Adrenal gland (tissue), 12 donors: ENCODE data around the gene RPL39L. TPM values are rescaled to one million over a fixed set of nuclear protein-coding genes. Genes with fewer than 3 reads are reported as not detected.

ENCODE experiments used
- DNase-seq, 7 donors: peaks; one replicate each; pipeline ENCODE4 v3.0.0-alpha.2; 2019 to 2020
- H3K27ac ChIP-seq, 5 donors: fragments of 200-600 bp; sonication (generic) in 4 of 5; 1 replicate in 3 of 5; 2 replicates in 2 of 5; pipeline versions ENCODE4 v1.5.1 to v1.8.0; 2016 to 2020; ENCODE audit warnings: mild to moderate bottlenecking in 1 of 5
- H3K27me3 ChIP-seq: fragments of 200-600 bp; 2 replicates; pipeline ENCODE4 v1.8.0; 2021
- H3K36me3 ChIP-seq, 2 donors: fragments of 200-600 bp; replicated peaks in 1 of 2; 1 replicate in 1 of 2; 2 replicates in 1 of 2; pipeline versions ENCODE4 v1.5.1 to v1.8.0; 2018 to 2022
- H3K4me1 ChIP-seq, 2 donors: fragments of 200-600 bp; replicated peaks in 1 of 2; 1 replicate in 1 of 2; 2 replicates in 1 of 2; pipeline versions ENCODE4 v1.5.1 to v1.8.0; 2018 to 2021
- H3K4me3 ChIP-seq, 4 donors: fragments of 200-600 bp; sonication (generic) in 3 of 4; one replicate each; pipeline ENCODE4 v1.5.1; 2016 to 2018
- H3K9me3 ChIP-seq, 3 donors: fragments of 200-600 bp; sonication (generic) in 1 of 3; replicated peaks in 1 of 3; 1 replicate in 2 of 3; 2 replicates in 1 of 3; pipeline versions ENCODE4 v1.5.1 to v1.8.0; 2016 to 2021
- POLR2A ChIP-seq, 2 donors: fragments of 450-650 bp; IDR thresholded peaks; one replicate each; pipeline ENCODE4 v1.6.1; 2017; ENCODE audit warnings: antibody characterized with exemption in 2 of 2, mild to moderate bottlenecking in 2 of 2, moderate library complexity in 1 of 2
- WGBS, 4 donors: extraction: QIAGEN DNeasy Blood & Tissue Kit in 2 of 4; methylation state at CpG; one replicate each; pipeline versions ENCODE4 v1.1.5 to v1.1.7; 2013 to 2017; 5-methylcytosine and 5-hydroxymethylcytosine counted together
- intact Hi-C, 2 donors: fragments of 100-400 bp; cut with DNase I; formaldehyde crosslinking; loops; one replicate each; pipeline versions ENCODE4 v1.14.1 to v1.15.0; 2022 to 2023
- polyA plus RNA-seq, 3 donors: library from polyadenylated mRNA; stranded (reverse); fragments of 200-250 nt in 2 of 3; fragments of 350-450 nt in 1 of 3; fragmentation: Illumina TruSeq in 1 of 3; extraction: RNeasy Lipid Tissue Mini Kit (QIAGEN cat#74804) in 1 of 3; gene quantifications; one replicate each; pipeline ENCODE4 v1.2.3, GENCODE V29; 2013 to 2014
- total RNA-seq, 9 donors: library from RNA; depleted of rRNA in 4 of 9; stranded (reverse); fragments of >200 nt in 4 of 9; fragments of 120-200 nt in 1 of 9; fragmentation: NEBNext Ultra II Directional in 1 of 9; extraction: Animal tissue kit (Norgen Biotek cat#: 25700) in 1 of 9; gene quantifications; one replicate each; pipeline versions ENCODE4 v1.1.0 to v1.2.4, GENCODE V29; 2013 to 2023
- TF ChIP-seq, protein P1 (sequence below), 6 experiments: fragments of 450-650 bp in 4 of 6; fragments of 200-600 bp in 2 of 6; sonication (generic) in 1 of 6; IDR thresholded peaks; 1 replicate in 5 of 6; 2 replicates in 1 of 6; pipeline versions ENCODE4 v1.5.1 to v1.8.0; 2016 to 2021; ENCODE audit warnings: antibody characterized with exemption in 6 of 6, mild to moderate bottlenecking in 2 of 6, moderate library complexity in 1 of 6
- donor health status: healthy with polysubstance abuse.
- donor health status: Bipolar disorder and iron deficiency.
- donor health status: DM: yes; HTN: yes; CAD: no.
- donor health status: DM: no; HTN: no; CAD: no.
- donor health status: DM: no; HTN: no; CAD: no.
- donor health status: DM: yes; HTN: yes; CAD: no.

RPL39L gene
- total and polyA plus RNA-seq, 12 donors = 1.5 to 17.9 (median 3.1) TPM

DNA sequence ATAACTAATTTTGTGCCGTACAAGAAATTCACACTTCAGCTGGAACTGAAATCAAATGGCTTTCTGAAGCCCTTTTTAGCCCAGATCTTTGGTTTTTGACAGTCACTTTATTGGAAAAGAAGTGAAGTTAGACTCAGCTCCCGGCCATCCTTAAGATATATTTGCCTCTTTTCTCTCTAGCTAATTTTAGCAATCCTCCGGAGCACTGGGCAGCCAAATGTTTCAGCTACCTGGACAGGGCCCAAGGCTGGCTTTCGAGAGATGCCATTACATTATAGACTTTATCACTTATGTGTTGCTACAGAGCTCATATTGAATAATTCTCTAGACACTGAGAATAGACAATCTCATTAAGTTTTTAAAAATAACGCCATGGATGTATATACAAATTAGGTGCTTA is 28.5 kb upstream of the RPL39L start:
- WGBS, 4 donors = 69 to 77% (median 71%) methylated on average over 5 of the region's 5 CpGs
- no peak for DNase-seq
- Histone ChIP-seq H3K4me3 (no peak overlapping the region), H3K27ac (no peak overlapping the region), H3K9me3 (no peaks in the 10 kb centered on the region), H3K27me3 (no peaks in the 10 kb centered on the region), H3K36me3 (no peaks in the 10 kb centered on the region), H3K4me1 (no peaks in the 10 kb centered on the region)
- TF ChIP-seq, protein P1, sequence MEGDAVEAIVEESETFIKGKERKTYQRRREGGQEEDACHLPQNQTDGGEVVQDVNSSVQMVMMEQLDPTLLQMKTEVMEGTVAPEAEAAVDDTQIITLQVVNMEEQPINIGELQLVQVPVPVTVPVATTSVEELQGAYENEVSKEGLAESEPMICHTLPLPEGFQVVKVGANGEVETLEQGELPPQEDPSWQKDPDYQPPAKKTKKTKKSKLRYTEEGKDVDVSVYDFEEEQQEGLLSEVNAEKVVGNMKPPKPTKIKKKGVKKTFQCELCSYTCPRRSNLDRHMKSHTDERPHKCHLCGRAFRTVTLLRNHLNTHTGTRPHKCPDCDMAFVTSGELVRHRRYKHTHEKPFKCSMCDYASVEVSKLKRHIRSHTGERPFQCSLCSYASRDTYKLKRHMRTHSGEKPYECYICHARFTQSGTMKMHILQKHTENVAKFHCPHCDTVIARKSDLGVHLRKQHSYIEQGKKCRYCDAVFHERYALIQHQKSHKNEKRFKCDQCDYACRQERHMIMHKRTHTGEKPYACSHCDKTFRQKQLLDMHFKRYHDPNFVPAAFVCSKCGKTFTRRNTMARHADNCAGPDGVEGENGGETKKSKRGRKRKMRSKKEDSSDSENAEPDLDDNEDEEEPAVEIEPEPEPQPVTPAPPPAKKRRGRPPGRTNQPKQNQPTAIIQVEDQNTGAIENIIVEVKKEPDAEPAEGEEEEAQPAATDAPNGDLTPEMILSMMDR (IDR thresholded peaks at IDR 0.05) = no peak
- TF ChIP-seq POLR2A (IDR thresholded peaks at IDR 0.05) = no peak
- intact Hi-C loops = loop anchor here (10.0 kb wide), 2 partner anchors 323 to 563 kb away; partner anchors contain the start of gene ADIPOQ (in 2 of the 2)

DNA sequence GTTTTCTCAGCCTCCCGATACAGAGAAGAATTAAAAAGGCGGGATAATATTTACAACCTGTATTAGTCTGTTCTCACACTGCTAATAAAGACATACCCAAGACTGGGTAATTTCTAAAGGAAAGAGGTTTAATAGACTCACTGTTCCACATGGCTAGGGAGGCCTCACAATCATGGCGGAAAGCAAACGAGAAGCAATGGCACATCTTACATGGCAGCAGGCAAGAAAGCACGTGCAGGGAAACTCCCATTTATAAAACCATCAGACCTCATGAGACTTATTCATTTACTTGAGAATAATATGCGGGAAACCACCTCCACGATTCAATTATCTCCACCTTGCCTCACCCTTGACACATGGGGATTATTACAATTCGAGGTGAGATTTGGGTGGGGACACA is 27.5 kb upstream of the RPL39L start:
- WGBS, 4 donors = 78 to 84% (median 82%) methylated on average over 8 of the region's 8 CpGs
- intact Hi-C loops = loop anchor here (10.0 kb wide), 2 partner anchors 322 to 562 kb away; partner anchors contain the start of gene ADIPOQ (in 2 of the 2)
- no peaks in the 10 kb centered on the region for H3K9me3 ChIP-seq
- H3K27me3 ChIP-seq = no peaks in the 10 kb centered on the region
- H3K4me1 ChIP-seq = no peaks in the 10 kb centered on the region
- H3K4me3 ChIP-seq = no peak overlapping the region
- H3K36me3 ChIP-seq = no peaks in the 10 kb centered on the region
- TF ChIP-seq POLR2A (IDR thresholded peaks at IDR 0.05) = no peak
- TF ChIP-seq, protein P1 (IDR thresholded peaks at IDR 0.05) = no peak
- no peak overlapping the region for H3K27ac ChIP-seq
- DNase-seq = no peak

DNA sequence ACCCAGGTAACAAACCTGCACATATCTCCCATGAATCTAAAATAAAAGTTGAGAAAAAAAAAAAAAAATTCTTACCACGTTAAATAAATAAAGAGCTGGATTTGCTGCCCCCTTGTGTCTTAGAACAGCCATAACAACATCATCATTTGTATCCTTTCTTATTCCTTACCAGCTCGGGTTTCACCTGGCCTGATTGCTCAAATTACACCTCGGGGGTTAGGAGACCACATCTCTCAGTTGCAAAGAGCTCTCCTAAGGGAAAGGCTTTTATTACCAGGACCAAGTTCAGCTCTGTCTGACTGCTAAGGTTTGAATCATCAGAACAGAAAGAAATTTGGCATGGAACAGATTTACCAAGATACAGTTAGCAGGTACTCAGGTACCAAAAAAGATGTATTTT is 25.8 kb upstream of the RPL39L start:
- intact Hi-C loops = loop anchor here (10.0 kb wide), 2 partner anchors 320 to 560 kb away; partner anchors contain the start of gene ADIPOQ (in 2 of the 2)
- TF ChIP-seq, protein P1 (IDR thresholded peaks at IDR 0.05) = peak; percentile 57 to 88 (median 70)
- no peak for TF ChIP-seq POLR2A (IDR thresholded peaks at IDR 0.05)
- peak in 3 of 7 donors; percentile 23 to 44 (median 40) for DNase-seq
- Histone ChIP-seq H3K27me3 (no peaks in the 10 kb centered on the region), H3K27ac (no peak overlapping the region), H3K9me3 (no peaks in the 10 kb centered on the region), H3K36me3 (no peaks in the 10 kb centered on the region), H3K4me1 (no peaks in the 10 kb centered on the region), H3K4me3 (no peak overlapping the region)
- WGBS, 4 donors = 0 to 1% (median 0%) methylated on average over 3 of the region's 3 CpGs

DNA sequence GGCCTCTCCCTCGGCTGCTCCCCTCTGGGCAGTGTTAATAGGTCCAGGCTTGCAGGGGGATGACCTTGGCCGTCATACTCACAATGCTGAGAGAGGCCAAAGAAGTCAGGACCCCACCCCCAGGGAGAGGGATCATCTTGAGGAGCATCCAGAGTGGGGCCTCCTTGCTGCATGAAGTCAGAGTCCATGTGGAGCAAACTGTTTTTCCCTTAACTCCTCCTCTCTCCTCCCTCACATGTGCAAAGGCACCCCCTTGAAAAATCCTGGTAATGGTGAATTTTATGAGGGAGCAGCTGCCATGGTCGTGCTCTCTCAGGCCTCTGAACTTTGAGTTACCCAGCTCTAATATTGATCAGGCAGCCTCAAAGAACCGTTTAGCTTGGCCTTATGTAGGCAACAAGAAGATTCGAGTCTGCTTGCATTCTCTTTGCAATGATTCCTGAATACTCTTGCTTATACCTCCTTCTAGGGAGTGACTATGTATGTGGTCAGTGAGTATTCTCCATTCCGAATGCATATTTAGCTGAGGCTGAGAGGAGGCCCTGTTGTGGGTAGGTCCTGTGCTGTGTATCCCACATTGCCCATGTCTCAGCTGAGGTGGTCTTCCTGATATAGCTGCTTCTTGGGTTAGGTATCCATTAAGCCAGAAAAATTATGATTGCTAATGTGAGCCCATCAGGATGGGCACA is 23.1 kb upstream of the RPL39L start:
- no peak overlapping the region for H3K27ac ChIP-seq
- no peaks in the 10 kb centered on the region for H3K36me3 ChIP-seq
- DNase-seq = no peak
- intact Hi-C loops = loop anchor here (5.0 to 10.0 kb wide), 3 partner anchors 50 to 558 kb away; partner anchors contain the start of gene ADIPOQ (in 2 of the 2)
- H3K27me3 ChIP-seq = no peaks in the 10 kb centered on the region
- WGBS, 4 donors = 60 to 77% (median 66%) methylated on average over 6 of the region's 6 CpGs
- TF ChIP-seq POLR2A (IDR thresholded peaks at IDR 0.05) = no peak
- TF ChIP-seq, protein P1 (IDR thresholded peaks at IDR 0.05) = no peak
- H3K9me3 ChIP-seq = no peaks in the 10 kb centered on the region
- no peaks in the 10 kb centered on the region for H3K4me1 ChIP-seq
- H3K4me3 ChIP-seq = no peak overlapping the region
